Measurements from ENCODE around the gene FMN1. TPM values are rescaled to one million over a fixed set of nuclear protein-coding genes. Genes with fewer than 3 reads are reported as not detected.

FMN1 gene
- total and polyA plus RNA-seq, 2 of the 13 experiments (the other 11 are each of a cell fraction or from before 2014, with no cell fraction given), result 0.20 to 0.60 TPM

GRCh38 chr15:32970847-32971246 is 223.7 kb downstream of the FMN1 start:
- intact Hi-C loops (cut with micrococcal nuclease; ENCODE audit: unreplicated experiment), result no loop called here
- H3K79me2 ChIP-seq (ENCODE audit: insufficient read depth, low read length), result no peaks in the 10 kb centered on the region
- in situ Hi-C loops (cut with HindIII; ENCODE audit: extremely low pct_ligation_motif_present, low pct_unique_long_range_greater_than_20kb), result no loop called here
- no peak for TF ChIP-seq TAF15 (IDR thresholded peaks at IDR 0.05; ENCODE audit: low read depth, low read length, poor library complexity, severe bottlenecking)
- no peak for TF ChIP-seq GATAD2A (CRISPR knock-in tag; IDR thresholded peaks at IDR 0.05)
- TF ChIP-seq GABPA (IDR thresholded peaks at IDR 0.05; ENCODE audit: low read depth, low read length), result no peak
- TF ChIP-seq GABPA (CRISPR knock-in tag; IDR thresholded peaks at IDR 0.05; ENCODE audit: low read depth), result no peak
- TF ChIP-seq ZNF362 (CRISPR knock-in tag; IDR thresholded peaks at IDR 0.05; ENCODE audit: borderline replicate concordance), result no peak
- no peak for TF ChIP-seq SMAD3 (CRISPR knock-in tag; IDR thresholded peaks at IDR 0.05)
- no peak for TF ChIP-seq E2F2 (CRISPR knock-in tag; IDR thresholded peaks at IDR 0.05; ENCODE audit: borderline replicate concordance)
- no peak for TF ChIP-seq HNF4A (CRISPR knock-in tag; IDR thresholded peaks at IDR 0.05)
- TF ChIP-seq TARDBP (CRISPR knock-in tag; IDR thresholded peaks at IDR 0.05), result no peak
- TF ChIP-seq MTERF4 (CRISPR knock-in tag; IDR thresholded peaks at IDR 0.05), result no peak
- TF ChIP-seq SKI (IDR thresholded peaks at IDR 0.05; ENCODE audit: partially characterized antibody), result no peak
- ChIA-PET CTCF (ENCODE audit: low intra/inter-chr PET ratio, low total read pairs) (no interaction called here), POLR2A (no interaction called here)
- ATAC-seq, result no peak
- H3K27ac ChIP-seq (ENCODE audit: extremely low read length, insufficient read depth, low read length), result no peak overlapping the region
- H3K36me3 ChIP-seq (replicated peaks in 1 of 2; ENCODE audit: control insufficient read depth in 1 of 2, insufficient read depth in 2 of 2, low read length in 2 of 2), result no peaks in the 10 kb centered on the region
- no peaks in the 10 kb centered on the region for H4K20me1 ChIP-seq (ENCODE audit: insufficient read depth, low read length)
- no peak for DNase-seq (ENCODE audit: low spot score)
- H3K9me3 ChIP-seq (ENCODE audit: low read length), result no peaks in the 10 kb centered on the region
- H2AFZ ChIP-seq (ENCODE audit: low read length), result no peak overlapping the region
- no peak overlapping the region for H3K4me2 ChIP-seq (ENCODE audit: low read depth, low read length)
- no peak for FAIRE-seq
- no peaks in the 10 kb centered on the region for H3K4me1 ChIP-seq (ENCODE audit: insufficient read depth, low read length)
- no peak overlapping the region for H3K4me3 ChIP-seq (replicated peaks in 1 of 3; ENCODE audit: insufficient read depth in 1 of 3, low read depth in 2 of 3, low read length in 3 of 3)
- H3K27me3 ChIP-seq (ENCODE audit: control insufficient read depth in 1 of 2, insufficient read depth in 2 of 2, low read length in 2 of 2), result no peaks in the 10 kb centered on the region
- BruUV-seq (replicated peaks), result no TSS peak
- H3K9ac ChIP-seq (ENCODE audit: insufficient read depth, low read depth, low read length), result no peak overlapping the region
- WGBS (ENCODE audit: low lambda C conversion rate), result 62% methylated on average over 11 of the region's 11 CpGs

Measured in HepG2 (cell line).